HG02759 (cell line): ENCODE data around the gene AIRE.

Experiments used
- ATAC-seq: cut with Tn5 transposase; IDR thresholded peaks from one replicate; pipeline ENCODE4 v1.9.1; 2021; ENCODE audit warnings: mild to moderate bottlenecking, moderate library complexity; ENCODE audit not compliant: unreplicated experiment

AIRE gene

GRCh38 chr21:44303490-44303981, 17.9 kb downstream of the AIRE start:
- no peak for ATAC-seq

GRCh38 chr21:44304011-44304616, 18.4 kb downstream of the AIRE start:
- ATAC-seq: no peak

GRCh38 chr21:44304877-44305293, 19.2 kb downstream of the AIRE start:
- ATAC-seq: no peak

GRCh38 chr21:44305691-44306090, 20.0 kb downstream of the AIRE start:
- no peak for ATAC-seq

GRCh38 chr21:44306936-44307704, 21.4 kb downstream of the AIRE start:
- no peak for ATAC-seq

GRCh38 chr21:44310628-44311507, 25.2 kb downstream of the AIRE start:
- ATAC-seq: no peak

GRCh38 chr21:44312089-44312488, 26.4 kb downstream of the AIRE start:
- ATAC-seq: no peak

- ATAC-seq: no peak
Measured at GRCh38 chr21:44312716-44313115, 27.0 kb downstream of the AIRE start.

- ATAC-seq: no peak
Measured at GRCh38 chr21:44313451-44313850, 27.8 kb downstream of the AIRE start.

GRCh38 chr21:44314128-44314527, 28.5 kb downstream of the AIRE start:
- no peak for ATAC-seq

GRCh38 chr21:44314561-44314960, 28.9 kb downstream of the AIRE start:
- ATAC-seq: no peak

- ATAC-seq: no peak
Measured at GRCh38 chr21:44315691-44316203, 30.1 kb downstream of the AIRE start.

- no peak for ATAC-seq
Measured at GRCh38 chr21:44316277-44316900, 30.7 kb downstream of the AIRE start.

- no peak for ATAC-seq
Measured at GRCh38 chr21:44317241-44317782, 31.6 kb downstream of the AIRE start.

GRCh38 chr21:44317871-44318270, 32.2 kb downstream of the AIRE start:
- ATAC-seq: no peak

GRCh38 chr21:44318489-44319285, 33.0 kb downstream of the AIRE start:
- no peak for ATAC-seq

GRCh38 chr21:44319407-44320065, 33.9 kb downstream of the AIRE start:
- ATAC-seq: no peak

GRCh38 chr21:44320847-44321246, 35.2 kb downstream of the AIRE start:
- no peak for ATAC-seq

- no peak for ATAC-seq
Measured at GRCh38 chr21:44321846-44322450, 36.3 kb downstream of the AIRE start.
